HCT116 (cell line): Measurements from ENCODE around the gene KIAA0825.

Experiments used
- EZH2phosphoT487 ChIP-seq: fragments of 200-600 bp; IDR thresholded peaks from 2 replicates; pipeline ENCODE4 v1.6.1; 2018; ENCODE audit warnings: antibody characterized with exemption, borderline replicate concordance
- FOSL1 ChIP-seq: IDR thresholded peaks from 2 replicates; pipeline ENCODE4 v1.6.1; 2012; ENCODE audit warnings: low read depth
- POLR2A ChIP-seq: IDR thresholded peaks from 2 replicates; pipeline ENCODE4 v1.7.0; 2011; ENCODE audit warnings: borderline replicate concordance; ENCODE audit not compliant: insufficient read depth, insufficient read length; ENCODE audit errors: extremely low read depth
- POLR2AphosphoS5 ChIP-seq: IDR thresholded peaks from 2 replicates; pipeline ENCODE4 v1.6.1; 2011; ENCODE audit warnings: mild to moderate bottlenecking, low read depth, low read length, moderate library complexity
- TCF7L2 ChIP-seq: IDR thresholded peaks from 2 replicates; pipeline ENCODE4 v1.7.0; 2011; ENCODE audit warnings: borderline replicate concordance, inconsistent platforms; ENCODE audit not compliant: insufficient read depth, insufficient read length; ENCODE audit errors: extremely low read depth
- ZNF274 ChIP-seq: fragments of 200-500 bp; sonication (Bioruptor generic); IDR thresholded peaks from 2 replicates; pipeline ENCODE4 v1.6.1; 2014; ENCODE audit warnings: mild to moderate bottlenecking, low read depth, low read length, inconsistent platforms
- TF ChIP-seq, protein P1 (sequence below), 3 experiments: fragments of 200-600 bp in 1 of 3; sonication (generic) in 1 of 3; IDR thresholded peaks in 2 of 3; conservative IDR thresholded peaks in 1 of 3; 2 replicates each; pipeline ENCODE4 v1.5.1; 2012 to 2017; ENCODE audit warnings: low read depth in 2 of 3, low read length in 2 of 3, antibody characterized with exemption in 1 of 3, borderline replicate concordance in 1 of 3, control low read depth in 1 of 3, mild to moderate bottlenecking in 1 of 3, mixed read lengths in 1 of 3, mixed run types in 1 of 3, moderate library complexity in 1 of 3; ENCODE audit not compliant: insufficient read depth in 1 of 3
- TF ChIP-seq, protein P2 (sequence below): IDR thresholded peaks from 2 replicates; pipeline ENCODE4 v1.6.1; 2012; ENCODE audit warnings: low read depth

GRCh38 chr5:94345257-94345656, 273.1 kb downstream of the KIAA0825 start:
- TF ChIP-seq, protein P1, sequence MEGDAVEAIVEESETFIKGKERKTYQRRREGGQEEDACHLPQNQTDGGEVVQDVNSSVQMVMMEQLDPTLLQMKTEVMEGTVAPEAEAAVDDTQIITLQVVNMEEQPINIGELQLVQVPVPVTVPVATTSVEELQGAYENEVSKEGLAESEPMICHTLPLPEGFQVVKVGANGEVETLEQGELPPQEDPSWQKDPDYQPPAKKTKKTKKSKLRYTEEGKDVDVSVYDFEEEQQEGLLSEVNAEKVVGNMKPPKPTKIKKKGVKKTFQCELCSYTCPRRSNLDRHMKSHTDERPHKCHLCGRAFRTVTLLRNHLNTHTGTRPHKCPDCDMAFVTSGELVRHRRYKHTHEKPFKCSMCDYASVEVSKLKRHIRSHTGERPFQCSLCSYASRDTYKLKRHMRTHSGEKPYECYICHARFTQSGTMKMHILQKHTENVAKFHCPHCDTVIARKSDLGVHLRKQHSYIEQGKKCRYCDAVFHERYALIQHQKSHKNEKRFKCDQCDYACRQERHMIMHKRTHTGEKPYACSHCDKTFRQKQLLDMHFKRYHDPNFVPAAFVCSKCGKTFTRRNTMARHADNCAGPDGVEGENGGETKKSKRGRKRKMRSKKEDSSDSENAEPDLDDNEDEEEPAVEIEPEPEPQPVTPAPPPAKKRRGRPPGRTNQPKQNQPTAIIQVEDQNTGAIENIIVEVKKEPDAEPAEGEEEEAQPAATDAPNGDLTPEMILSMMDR (IDR thresholded peaks at IDR 0.05 in 2 of 3, conservative IDR thresholded peaks at IDR 0.05 in 1 of 3; ENCODE audit: borderline replicate concordance in 1 of 3, insufficient read depth in 1 of 3, low read depth in 2 of 3, low read length in 2 of 3), result no peak
- TF ChIP-seq, protein P2, sequence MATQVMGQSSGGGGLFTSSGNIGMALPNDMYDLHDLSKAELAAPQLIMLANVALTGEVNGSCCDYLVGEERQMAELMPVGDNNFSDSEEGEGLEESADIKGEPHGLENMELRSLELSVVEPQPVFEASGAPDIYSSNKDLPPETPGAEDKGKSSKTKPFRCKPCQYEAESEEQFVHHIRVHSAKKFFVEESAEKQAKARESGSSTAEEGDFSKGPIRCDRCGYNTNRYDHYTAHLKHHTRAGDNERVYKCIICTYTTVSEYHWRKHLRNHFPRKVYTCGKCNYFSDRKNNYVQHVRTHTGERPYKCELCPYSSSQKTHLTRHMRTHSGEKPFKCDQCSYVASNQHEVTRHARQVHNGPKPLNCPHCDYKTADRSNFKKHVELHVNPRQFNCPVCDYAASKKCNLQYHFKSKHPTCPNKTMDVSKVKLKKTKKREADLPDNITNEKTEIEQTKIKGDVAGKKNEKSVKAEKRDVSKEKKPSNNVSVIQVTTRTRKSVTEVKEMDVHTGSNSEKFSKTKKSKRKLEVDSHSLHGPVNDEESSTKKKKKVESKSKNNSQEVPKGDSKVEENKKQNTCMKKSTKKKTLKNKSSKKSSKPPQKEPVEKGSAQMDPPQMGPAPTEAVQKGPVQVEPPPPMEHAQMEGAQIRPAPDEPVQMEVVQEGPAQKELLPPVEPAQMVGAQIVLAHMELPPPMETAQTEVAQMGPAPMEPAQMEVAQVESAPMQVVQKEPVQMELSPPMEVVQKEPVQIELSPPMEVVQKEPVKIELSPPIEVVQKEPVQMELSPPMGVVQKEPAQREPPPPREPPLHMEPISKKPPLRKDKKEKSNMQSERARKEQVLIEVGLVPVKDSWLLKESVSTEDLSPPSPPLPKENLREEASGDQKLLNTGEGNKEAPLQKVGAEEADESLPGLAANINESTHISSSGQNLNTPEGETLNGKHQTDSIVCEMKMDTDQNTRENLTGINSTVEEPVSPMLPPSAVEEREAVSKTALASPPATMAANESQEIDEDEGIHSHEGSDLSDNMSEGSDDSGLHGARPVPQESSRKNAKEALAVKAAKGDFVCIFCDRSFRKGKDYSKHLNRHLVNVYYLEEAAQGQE, result no peak
- TF ChIP-seq POLR2AphosphoS5, result no peak
- TF ChIP-seq EZH2phosphoT487, result no peak
- TF ChIP-seq FOSL1, result no peak
- TF ChIP-seq POLR2A, result no peak
- TF ChIP-seq TCF7L2, result no peak
- TF ChIP-seq ZNF274, result no peak
